PC-3 (cell line): ENCODE data around the gene CBARP.

Experiments
- CTCF ChIP-seq: fragments of 300-600 bp; sonication (generic); conservative IDR thresholded peaks from 2 replicates; pipeline ENCODE4 v1.5.1; 2017; ENCODE audit warnings: antibody characterized with exemption, low read depth, mild to moderate bottlenecking, low read length
- EZH2 ChIP-seq: fragments of 300-600 bp; sonication (generic); IDR thresholded peaks from one replicate; pipeline ENCODE4 v1.6.1; 2017; ENCODE audit warnings: antibody characterized with exemption, mild to moderate bottlenecking, low read length; ENCODE audit not compliant: unreplicated experiment

- TF ChIP-seq CTCF (no peak), EZH2 (no peak)
Measured at GRCh38 chr19:1254081-1254527, 16.3 kb upstream of the CBARP start.
